HG03039 (cell line): ENCODE measurements around the gene DENND1C.

ENCODE experiments used
- ATAC-seq: cut with Tn5 transposase; IDR thresholded peaks from one replicate; pipeline ENCODE4 v1.9.1; 2021; ENCODE audit warnings: mild to moderate bottlenecking, moderate library complexity; ENCODE audit not compliant: unreplicated experiment

DENND1C gene

GRCh38 chr19:6425732-6426620 is 55.6 kb downstream of the DENND1C start:
- ATAC-seq: no peak

- ATAC-seq: peak; percentile 78
Measured at GRCh38 chr19:6424939-6425731, 56.5 kb downstream of the DENND1C start.

- no peak for ATAC-seq
Measured at GRCh38 chr19:6424195-6424938, 57.2 kb downstream of the DENND1C start, which contains the start of gene KHSRP. Gene KHSRP (minus strand): TSS chr19:6424811. CDS start chr19:6424701, 110 bp downstream.

GRCh38 chr19:6423499-6424194 is 57.9 kb downstream of the DENND1C start:
- ATAC-seq: no peak

GRCh38 chr19:6421075-6422014 is 60.2 kb downstream of the DENND1C start:
- no peak for ATAC-seq

- ATAC-seq: no peak
Measured at GRCh38 chr19:6418562-6418932, 63.0 kb downstream of the DENND1C start.

- no peak for ATAC-seq
Measured at GRCh38 chr19:6417713-6418561, 63.6 kb downstream of the DENND1C start.
